ENCODE measurements around the gene PDE1A. TPM values are rescaled to one million over a fixed set of nuclear protein-coding genes. Genes with fewer than 3 reads are reported as not detected.

Gene PDE1A
- total and polyA plus RNA-seq, 4 donors: 0.64 to 5.2 (median 1.7) TPM

GRCh38 chr2:182173944-182174622 lies 252.8 kb downstream of the PDE1A start:
- no peak overlapping the region for H3K27ac ChIP-seq (ENCODE audit: low read depth in 1 of 2, low read length in 2 of 2)
- TF ChIP-seq RXRA (IDR thresholded peaks at IDR 0.05) (no peak), YY1 (IDR thresholded peaks at IDR 0.05) (no peak), REST (IDR thresholded peaks at IDR 0.05) (no peak), JUND (IDR thresholded peaks at IDR 0.05) (no peak), GABPA (IDR thresholded peaks at IDR 0.05 in 1 of 2, conservative IDR thresholded peaks at IDR 0.05 in 1 of 2) (no peak), SP1 (IDR thresholded peaks at IDR 0.05) (no peak), NR2F2 (IDR thresholded peaks at IDR 0.05) (no peak), FOXA1 (IDR thresholded peaks at IDR 0.05) (no peak), HNF4A (conservative IDR thresholded peaks at IDR 0.05) (no peak), TAF1 (conservative IDR thresholded peaks at IDR 0.05) (no peak)
- H3K4me3 ChIP-seq (ENCODE audit: low read depth in 1 of 3, low read length in 3 of 3): no peak overlapping the region
- H3K36me3 ChIP-seq (ENCODE audit: control insufficient read depth in 4 of 4, insufficient read depth in 3 of 4, low read depth in 1 of 4, low read length in 3 of 4): no peaks in the 10 kb centered on the region
- no peaks in the 10 kb centered on the region for H3K9me3 ChIP-seq (ENCODE audit: control insufficient read depth in 4 of 4, low read length in 3 of 4)
- DNase-seq (ENCODE audit: low spot score): no peak
- H3K9ac ChIP-seq (ENCODE audit: low read depth in 1 of 2, low read length in 2 of 2): no peak overlapping the region
- no peaks in the 10 kb centered on the region for H3K27me3 ChIP-seq (ENCODE audit: control insufficient read depth in 4 of 4, insufficient read depth in 4 of 4, low read length in 3 of 4)
- WGBS: 62% methylated on average over 5 of the region's 5 CpGs
- no peaks in the 10 kb centered on the region for H3K4me1 ChIP-seq (ENCODE audit: control insufficient read depth in 4 of 4, insufficient read depth in 4 of 4, low read length in 3 of 4)

- TF ChIP-seq TAF1 (conservative IDR thresholded peaks at IDR 0.05) (no peak), REST (IDR thresholded peaks at IDR 0.05) (no peak), ATF3 (IDR thresholded peaks at IDR 0.05) (no peak), HNF4A (conservative IDR thresholded peaks at IDR 0.05) (no peak), EGR1 (IDR thresholded peaks at IDR 0.05; ENCODE audit: low read depth in 2 of 2) (no peak), RXRA (IDR thresholded peaks at IDR 0.05) (no peak), HNF4G (IDR thresholded peaks at IDR 0.05) (no peak), GABPA (IDR thresholded peaks at IDR 0.05 in 1 of 2, conservative IDR thresholded peaks at IDR 0.05 in 1 of 2) (no peak), ZBTB33 (IDR thresholded peaks at IDR 0.05) (no peak), YY1 (IDR thresholded peaks at IDR 0.05) (no peak)
- DNase-seq (ENCODE audit: low spot score): no peak
- no peak overlapping the region for H3K9ac ChIP-seq (ENCODE audit: low read depth in 1 of 2, low read length in 2 of 2)
- 85% methylated on average over 3 of the region's 3 CpGs for whole genome bisulfite sequencing
- H3K4me1 ChIP-seq (ENCODE audit: control insufficient read depth in 4 of 4, insufficient read depth in 4 of 4, low read length in 3 of 4): no peaks in the 10 kb centered on the region
- H3K27me3 ChIP-seq (ENCODE audit: control insufficient read depth in 4 of 4, insufficient read depth in 4 of 4, low read length in 3 of 4): no peaks in the 10 kb centered on the region
- no peaks in the 10 kb centered on the region for H3K36me3 ChIP-seq (ENCODE audit: control insufficient read depth in 4 of 4, insufficient read depth in 3 of 4, low read depth in 1 of 4, low read length in 3 of 4)
- no peak overlapping the region for H3K4me3 ChIP-seq (ENCODE audit: low read depth in 1 of 3, low read length in 3 of 3)
- no peak overlapping the region for H3K27ac ChIP-seq (ENCODE audit: low read depth in 1 of 2, low read length in 2 of 2)
- no peaks in the 10 kb centered on the region for H3K9me3 ChIP-seq (ENCODE audit: control insufficient read depth in 4 of 4, low read length in 3 of 4)
Observed at GRCh38 chr2:182170341-182170740, 256.5 kb downstream of the PDE1A start.
